Lung microvascular endothelial cell (primary cell): ENCODE data around the gene NHLRC2. TPM values are rescaled to one million over a fixed set of nuclear protein-coding genes. Genes with fewer than 3 reads are reported as not detected.
"Not testable (repeated sequence)": the region's sequence is repeated elsewhere in the genome, so short reads cannot be mapped to it uniquely, and the experiment has no call there.

Experiments
- DNase-seq, 2 donors: peaks; one replicate each; pipeline versions ENCODE4 v3.0.0 to v3.0.0-alpha.2; 2010; ENCODE audit warnings: low read depth in 2 of 2
- total RNA-seq: library from RNA; depleted of rRNA; stranded (reverse); fragments of >200 nt; gene quantifications from 2 replicates; pipeline ENCODE4 v1.2.1, GENCODE V29; 2014

Gene NHLRC2
- total RNA-seq, 1 donor from 2014 or later = 14.5 TPM

DNA sequence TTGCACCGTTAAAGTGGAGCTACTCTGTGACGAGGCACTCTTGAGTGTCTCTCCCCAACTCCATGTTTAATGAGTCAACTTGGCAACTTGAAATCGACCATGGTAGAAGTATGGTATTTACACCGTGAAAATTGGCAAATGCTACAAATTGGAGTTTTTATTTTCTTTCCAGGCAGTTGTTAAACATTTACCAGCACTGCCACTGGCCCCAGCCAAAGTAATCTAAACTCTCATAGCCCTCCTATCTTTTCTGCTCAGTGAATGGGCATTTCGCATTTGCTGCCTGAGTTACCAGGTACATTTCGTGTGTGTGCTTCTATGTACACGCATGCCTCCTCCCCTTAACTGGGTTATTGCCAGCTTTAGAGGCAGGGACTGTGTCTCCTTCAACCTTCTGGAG lies 83.3 kb downstream of the NHLRC2 start:
- no peak for DNase-seq

DNA sequence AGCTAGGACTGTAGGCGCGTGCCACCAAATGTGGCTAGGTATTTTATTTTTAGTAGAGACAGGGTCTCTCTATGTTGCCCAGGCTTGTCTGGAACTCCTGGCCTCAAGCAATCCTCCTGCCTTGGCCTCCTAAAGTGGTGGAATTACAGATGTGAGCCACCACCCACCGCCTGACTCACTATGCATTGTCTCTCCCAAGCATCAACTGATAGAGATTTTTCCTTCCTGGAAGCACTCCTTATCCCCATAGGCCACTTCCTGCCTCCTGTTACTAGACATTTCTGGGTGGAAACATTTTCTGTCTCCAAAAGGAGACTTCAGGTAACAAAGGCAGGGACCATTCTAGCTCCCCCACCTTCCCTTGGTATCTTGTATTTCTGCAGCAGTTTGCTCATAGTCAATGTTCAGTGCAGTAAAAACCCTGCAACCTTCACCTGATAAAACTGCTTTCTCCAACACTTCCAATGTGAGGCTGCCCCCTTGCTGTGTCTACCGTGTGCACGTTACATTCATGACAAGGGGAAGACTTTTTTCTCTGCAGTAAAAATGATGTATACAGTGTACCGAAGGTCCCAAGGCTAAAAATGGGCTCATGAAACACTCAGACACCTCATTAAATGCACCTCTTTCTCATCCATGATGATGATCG lies 84.9 kb downstream of the NHLRC2 start:
- DNase-seq = peak in 1 of 2 donors; percentile 29

DNA sequence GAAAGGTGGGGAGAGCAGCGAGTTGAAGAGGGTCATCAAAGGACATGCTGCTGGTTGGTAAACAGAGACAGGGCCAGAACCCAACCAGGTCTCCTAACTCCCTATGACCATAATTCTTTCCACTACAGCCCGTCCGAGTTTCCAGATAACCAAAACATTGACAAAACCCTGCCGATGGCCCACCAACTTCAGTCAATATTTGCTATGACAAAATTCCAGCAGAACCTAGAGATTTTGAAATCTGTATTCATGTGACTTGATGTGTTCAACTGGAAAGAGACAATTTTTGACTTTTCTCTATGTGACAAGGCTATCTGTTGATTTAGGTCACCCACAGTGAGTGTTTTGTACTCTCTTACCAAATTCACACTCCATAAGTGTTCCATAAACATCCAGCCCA lies 86.7 kb downstream of the NHLRC2 start:
- no peak for DNase-seq

DNA sequence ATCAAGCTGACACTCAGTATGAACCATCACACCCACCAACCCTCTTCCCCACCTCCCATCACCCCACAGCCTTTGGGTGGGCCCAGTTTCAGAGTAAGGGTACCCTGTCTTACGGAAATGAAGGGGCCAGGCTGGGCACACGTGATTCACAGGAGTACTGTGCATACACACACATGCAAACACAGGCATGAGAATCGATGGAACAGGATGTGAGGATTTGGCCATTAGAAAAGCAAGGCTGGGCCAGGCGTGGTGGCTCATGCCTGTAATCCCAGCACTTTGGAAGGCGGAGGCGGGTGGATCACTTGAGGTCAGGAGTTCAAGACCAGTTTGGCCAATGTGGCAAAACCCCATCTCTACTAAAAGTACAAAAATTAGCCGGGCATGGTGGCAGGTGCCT lies 88.7 kb downstream of the NHLRC2 start:
- DNase-seq = not testable (repeated sequence)

DNA sequence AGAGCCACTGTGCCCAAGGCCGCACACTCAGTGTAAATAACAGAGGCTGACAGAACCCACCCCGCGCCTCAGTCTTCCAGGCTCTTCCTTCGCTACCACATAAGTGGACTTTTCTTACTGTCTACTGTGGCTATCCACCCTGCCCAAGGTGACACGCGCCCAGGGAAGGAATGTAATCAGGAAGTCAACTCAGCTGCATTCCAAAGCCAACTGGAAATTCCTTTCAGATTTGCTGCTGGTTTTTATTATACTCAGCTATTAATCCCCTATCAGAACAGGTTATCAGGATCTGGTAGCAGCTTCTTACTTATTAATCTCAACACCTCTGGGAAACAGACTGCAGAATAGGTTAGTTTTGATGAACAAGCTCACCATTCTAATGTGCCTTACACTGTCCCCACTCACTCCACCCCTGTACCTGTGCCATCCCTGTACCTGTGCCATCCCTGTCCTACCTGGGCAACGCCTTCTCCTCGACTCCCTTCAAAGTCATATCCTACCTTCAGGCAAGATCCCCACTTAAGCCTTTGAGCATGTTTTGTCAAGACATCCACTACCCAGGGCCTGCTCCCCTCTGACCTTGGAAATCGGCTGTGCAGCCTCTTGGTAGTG lies 90.7 kb downstream of the NHLRC2 start:
- DNase-seq = peak; percentile 55 to 79

DNA sequence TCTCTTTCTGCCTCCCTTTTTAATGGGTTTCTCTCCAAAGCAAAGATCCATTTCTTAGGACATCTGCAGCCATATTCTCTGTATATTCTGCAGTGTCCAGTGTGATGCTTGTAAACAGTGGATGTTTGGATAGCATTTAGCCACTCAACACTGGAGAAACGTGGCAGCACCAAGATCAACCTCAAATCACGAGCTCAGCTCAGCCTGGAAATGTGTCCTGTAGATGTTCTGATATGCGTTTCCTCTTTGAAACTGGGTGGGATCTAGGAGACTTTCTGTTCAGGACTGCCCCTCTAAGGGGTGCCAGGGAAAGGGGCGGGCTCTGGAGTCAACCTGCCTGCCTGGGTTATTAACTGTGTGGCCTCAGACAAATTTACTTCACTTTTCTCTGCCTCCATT lies 91.2 kb downstream of the NHLRC2 start:
- DNase-seq = no peak

DNA sequence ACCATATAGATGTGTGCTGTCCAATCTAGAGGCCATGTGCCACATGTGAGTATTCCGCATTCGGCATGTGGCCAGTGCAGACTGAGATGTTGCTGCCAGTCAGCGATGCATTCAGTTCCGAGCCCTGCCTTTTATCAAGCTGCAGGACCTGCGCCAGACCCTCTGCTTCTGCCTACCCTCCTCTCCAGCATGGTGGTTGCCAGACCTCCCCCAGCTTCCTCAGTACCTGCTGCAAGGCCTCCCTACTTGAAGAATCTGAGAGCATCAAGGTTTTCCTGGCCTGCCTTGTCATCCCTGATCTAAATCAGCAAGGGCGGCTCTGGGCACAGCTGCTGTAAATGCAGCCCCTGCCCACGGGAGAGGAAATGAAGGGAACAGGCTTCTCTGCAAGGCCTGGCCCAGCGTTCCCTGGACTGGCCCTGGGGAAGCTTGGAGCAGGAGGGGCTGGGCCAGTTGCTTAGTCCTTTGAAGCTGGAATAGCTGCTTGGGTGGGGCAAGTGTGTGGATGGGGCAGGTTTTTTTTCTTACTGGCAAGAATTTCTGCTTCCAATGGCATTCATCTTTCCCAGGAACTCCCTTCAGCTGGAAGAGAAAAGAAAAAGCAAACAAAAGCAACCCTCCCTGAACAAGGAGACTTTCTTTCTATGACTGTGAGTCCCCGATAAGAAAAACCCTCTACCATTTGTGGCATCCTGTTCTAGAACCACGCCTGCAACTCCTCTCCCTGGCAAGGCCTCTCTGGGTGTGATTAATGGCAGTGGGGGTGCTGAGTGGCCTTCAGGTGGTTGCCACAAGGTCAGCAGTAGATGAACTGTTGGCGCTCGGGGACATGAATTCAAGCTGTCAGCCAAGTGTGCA lies 93.0 kb downstream of the NHLRC2 start:
- no peak for DNase-seq

DNA sequence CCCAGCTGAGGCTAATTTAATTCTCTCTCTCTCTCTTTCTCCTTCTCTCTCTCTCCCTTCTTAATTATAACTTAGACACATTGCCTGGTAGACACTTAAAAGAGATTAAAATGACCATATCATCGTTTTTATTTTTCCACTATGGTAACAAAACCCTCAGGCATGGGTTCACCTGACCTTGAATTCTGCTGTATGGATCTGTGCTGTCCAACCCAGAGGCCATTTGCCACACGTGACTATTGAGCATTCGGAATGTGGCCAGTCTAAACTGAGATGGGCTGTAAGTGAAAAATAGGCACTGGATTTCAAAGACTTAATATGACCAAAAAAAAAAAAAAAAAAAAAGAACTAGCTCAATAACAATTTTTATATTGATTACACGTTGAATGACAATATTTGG lies 93.6 kb downstream of the NHLRC2 start:
- DNase-seq = no peak

DNA sequence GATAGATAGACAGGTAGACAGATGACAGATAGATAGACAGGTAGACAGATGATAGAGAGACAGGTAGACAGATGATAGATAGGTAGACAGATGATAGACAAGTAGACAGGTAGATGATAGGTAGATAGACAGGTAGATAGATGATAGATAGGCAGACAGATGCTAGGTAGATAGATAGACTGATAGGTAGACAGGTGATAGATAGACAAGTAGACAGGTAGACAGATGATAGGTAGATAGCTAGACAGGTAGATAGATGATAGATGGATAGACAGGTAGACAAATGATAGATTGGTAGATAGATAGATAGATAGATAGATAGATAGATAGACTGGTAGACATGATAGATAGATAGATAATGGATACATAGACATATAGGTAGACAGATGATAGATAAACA lies 95.8 kb downstream of the NHLRC2 start:
- DNase-seq = no peak

DNA sequence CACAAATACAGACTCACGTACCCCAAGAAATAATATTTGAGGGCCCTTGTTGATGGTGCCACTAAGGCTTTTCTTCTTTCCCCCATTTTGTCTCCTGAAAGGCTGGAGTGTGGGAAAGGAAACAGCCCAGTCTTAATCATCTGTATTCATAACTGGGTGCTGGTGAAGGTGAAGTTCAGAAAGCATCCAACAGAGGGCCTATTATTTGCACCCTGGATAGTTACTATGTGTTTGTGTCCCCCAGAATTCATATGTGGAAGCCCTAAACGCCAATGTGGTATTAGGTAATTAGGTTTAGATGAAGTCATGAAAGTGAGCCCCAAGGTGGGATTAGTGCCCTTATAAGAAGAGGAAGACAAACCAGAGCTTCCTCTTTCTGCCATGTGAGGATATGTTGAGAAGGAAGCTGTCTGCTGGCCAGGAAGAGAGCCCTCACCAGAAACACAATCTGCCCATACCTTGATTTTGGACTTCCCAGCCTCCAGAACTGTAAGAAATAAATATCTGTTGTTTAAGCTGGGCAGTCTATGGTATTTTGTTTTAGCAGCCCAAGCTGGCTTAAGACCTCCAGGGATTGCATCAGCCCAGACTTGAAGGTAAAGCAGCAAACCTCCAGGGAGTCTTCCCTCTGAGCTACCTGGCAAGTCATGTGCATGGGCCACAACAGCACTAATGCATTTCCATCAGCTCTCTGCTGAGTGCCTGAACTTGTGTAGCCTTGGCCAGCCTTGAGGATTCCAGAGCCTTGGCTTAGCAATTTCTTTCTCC lies 99.2 kb downstream of the NHLRC2 start:
- DNase-seq = no peak

DNA sequence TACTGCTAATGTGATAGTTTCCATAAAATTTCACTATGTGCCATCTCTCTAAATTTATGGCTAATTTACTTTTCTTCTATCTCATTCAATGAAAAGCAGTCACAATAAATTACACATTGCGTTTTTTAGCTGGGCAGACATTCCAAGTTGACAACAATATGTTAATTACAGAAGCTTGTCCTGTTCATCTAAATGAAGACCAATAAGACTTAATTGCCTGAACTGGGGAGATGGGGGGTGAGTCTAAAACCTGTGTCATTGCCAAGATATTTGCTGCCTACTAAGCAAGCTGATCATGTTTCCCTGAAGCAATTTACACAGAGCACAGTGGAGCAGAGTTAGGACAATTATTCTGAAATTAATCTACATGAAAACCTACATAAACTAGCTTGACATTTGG lies 99.9 kb downstream of the NHLRC2 start:
- DNase-seq = no peak

DNA sequence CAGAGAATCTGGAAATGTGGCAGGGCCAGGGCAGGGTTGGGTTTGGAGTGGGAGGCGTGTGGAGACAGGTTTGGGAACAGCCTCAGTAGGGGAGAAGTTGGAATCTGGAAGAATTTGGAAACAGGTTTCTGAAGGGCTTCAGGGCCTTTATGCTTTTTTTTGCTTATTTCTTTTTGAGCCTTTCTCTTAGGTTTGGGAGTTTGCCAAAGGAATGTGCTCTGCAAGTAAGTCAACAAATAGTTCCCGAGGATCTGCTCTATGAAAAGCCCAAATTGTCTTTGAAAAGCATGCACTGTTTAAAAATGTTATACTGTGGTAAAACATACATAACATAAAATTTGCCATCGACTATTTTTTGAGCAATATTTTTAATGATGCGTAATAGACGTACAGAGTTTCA lies 102.6 kb downstream of the NHLRC2 start:
- DNase-seq = peak; percentile 25 to 30

DNA sequence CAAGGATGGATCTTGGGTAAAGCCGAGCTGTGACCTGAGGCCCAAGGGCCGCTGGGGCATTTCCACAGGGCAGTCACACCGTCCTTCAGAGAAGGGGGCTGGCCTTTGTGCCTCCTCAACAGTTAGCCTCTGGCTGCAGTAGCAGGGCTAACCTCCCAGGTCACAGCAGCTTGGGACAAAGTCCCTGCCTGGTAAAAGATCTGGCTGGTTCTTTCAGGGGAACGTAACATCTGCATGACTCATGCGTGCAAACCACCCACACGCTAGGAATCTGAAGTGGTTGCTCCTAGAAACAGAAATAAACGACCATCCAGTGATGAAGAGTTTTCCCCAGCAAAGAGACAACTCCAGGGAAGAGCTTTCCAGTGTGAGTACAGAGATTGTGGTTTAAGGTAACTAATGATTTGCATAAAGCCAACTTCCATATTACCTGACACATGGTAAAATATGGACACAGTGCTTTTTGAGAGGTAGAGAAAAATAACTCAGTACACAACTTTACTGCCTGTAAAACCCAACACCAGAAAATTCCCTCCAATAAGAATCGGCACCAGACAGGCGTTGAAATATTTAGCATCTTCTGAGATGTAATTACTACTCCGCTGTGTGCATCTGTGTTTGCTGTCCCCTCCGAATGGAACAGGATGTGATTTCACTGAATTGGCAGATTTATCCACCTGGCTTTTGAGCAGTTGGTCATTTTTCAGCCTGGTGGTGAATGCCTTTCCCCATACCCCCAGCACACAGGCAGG lies 104.3 kb downstream of the NHLRC2 start:
- peak; percentile 74 to 84 for DNase-seq

DNA sequence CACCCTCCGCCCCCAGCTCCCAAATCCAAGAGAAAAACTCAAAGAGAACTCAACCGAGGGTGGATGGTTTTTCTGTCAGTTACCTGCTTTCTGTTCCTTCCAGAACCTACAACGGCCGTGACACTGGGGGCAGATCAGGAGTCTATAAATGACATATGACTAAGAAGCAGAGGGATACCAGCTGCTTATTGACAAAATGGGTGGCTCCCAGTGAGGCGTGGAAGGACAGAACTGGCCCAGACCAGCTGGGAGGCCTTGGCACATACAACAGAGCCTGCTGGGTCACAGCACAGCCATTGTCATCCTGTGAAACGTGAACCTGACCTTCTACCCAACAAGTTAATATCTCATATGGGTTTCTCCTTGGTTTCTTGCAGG lies 104.9 kb downstream of the NHLRC2 start:
- no peak for DNase-seq

DNA sequence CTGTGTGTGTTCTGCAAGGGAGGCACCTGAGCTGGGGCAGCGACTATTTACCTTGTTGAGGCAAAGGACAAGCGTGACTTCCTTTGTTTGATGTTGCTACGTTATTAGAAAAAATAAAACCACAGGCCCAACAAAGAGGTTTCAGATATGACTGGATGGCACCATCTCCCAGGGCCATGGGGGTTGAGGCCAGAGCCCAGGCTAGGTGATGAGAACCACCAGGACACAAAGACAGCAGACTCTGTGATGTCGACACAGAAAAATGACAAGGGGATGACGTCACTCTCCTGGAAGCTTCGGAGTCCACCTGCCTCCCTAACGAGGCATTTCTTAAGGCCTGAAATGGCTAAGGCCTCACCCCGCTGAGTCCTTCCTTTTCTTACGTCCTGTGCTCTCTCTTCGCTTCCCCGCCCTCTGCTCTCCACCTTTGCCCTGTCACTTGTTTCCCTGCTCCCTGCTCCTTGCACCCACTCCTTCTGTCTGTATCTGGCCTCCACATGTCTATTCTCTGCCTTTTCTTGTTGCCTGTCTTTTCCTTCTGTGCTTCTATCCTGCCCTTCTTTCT lies 106.2 kb downstream of the NHLRC2 start:
- DNase-seq = no peak

DNA sequence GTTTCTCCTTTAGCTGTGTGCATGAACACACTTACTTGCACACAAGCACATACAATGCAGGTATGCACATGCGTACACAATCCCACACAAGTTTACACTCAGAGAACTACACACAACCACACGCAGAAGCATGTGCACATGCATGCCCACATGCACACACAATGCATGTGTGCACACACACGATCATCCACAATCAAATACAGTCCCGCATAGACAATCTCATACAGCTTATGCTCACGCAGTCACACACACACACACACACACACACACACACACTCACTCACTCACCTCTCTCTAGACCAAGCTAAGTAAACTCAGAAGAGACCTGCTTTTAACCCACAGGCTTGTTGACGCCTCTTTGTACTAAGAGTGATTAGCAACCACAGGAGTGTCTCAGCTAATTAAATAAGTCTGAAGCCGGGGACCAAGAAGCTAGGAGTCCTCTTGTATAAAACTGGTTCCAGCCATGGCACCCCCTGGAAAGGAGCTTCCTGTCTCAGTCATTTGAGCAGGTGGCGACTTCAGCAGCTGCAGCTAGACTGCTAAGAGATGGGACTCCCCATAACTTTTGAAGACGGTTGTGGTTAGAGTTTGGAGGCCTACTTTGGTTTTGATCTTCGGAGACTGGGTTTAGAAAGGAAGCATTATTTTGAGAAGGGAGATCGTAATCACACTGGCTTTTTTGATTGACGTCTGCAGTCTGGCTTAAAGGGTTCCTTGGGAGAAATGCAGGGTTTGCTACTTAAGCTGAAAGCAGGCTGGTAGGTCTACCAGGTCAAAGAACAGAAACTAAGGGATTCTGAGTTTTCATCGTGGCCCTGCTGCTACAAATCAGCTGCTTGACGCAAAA lies 106.9 kb downstream of the NHLRC2 start:
- no peak for DNase-seq

DNA sequence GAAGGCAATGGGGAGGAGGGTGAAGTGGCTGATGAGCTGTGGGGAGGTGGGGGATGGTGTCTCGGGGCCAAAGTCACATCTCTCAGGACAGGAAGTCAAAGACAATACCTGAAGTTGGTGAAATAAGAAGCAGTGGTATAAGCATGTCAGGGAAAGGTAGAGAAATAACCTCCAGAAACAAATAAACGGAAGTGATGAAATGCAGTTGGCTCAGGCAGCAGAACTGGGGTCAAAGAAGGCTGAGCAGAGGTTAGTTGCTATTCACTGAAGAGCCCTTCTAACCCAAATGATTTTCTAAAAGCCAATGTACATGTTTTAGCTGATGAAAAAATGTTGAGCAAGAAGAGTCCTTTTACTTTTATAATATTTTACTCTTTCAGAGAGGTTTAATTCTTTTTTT lies 110.6 kb downstream of the NHLRC2 start:
- peak in 1 of 2 donors; percentile 17 for DNase-seq

DNA sequence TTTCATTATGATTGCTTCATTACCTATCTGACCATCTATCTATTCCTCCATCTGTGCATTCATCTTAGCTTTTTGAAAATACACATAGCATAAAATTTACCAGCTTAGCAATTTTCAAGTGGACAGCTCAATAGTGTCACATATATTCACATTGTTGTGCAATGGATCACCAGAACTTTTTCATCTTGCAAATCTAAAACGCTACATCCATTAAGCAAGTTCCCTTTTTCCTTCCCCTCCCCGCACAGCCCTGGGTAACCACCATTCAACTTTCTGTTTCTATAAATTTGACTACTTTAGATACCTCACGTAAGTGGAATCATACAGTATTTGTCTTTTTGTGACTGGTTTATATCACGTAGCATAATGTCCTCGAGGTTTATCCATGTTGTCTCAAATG lies 111.2 kb downstream of the NHLRC2 start:
- DNase-seq = no peak
